CD14-positive monocyte (primary cell): ENCODE measurements around the gene ARHGAP32. TPM values are rescaled to one million over a fixed set of nuclear protein-coding genes. Genes with fewer than 3 reads are reported as not detected.

ENCODE experiments used
- DNase-seq, 3 donors: peaks; one replicate each; pipeline ENCODE4 v3.0.0-alpha.2; 2011 to 2022
- H2AFZ ChIP-seq: 2 replicates; pipeline ENCODE4 v1.6.0; 2012; ENCODE audit warnings: mild to moderate bottlenecking, low read depth, low read length, inconsistent platforms; ENCODE audit not compliant: insufficient read depth, poor library complexity, severe bottlenecking
- H3K27ac ChIP-seq, 2 donors: 1 replicate in 1 of 2; 2 replicates in 1 of 2; pipeline ENCODE4 v1.5.1; 2012 to 2013; ENCODE audit warnings: low read length in 2 of 2, control low read depth in 1 of 2, inconsistent platforms in 1 of 2, low read depth in 1 of 2, mild to moderate bottlenecking in 1 of 2
- H3K27me3 ChIP-seq, 2 donors: one replicate each; pipeline versions ENCODE4 v1.6.0 to v1.6.1; 2011 to 2013; ENCODE audit warnings: low read length in 2 of 2; ENCODE audit not compliant: control insufficient read depth in 2 of 2, insufficient read depth in 2 of 2
- H3K36me3 ChIP-seq, 2 donors: replicated peaks in 1 of 2; 1 replicate in 1 of 2; 2 replicates in 1 of 2; pipeline versions ENCODE4 v1.5.1 to v1.6.1; 2012 to 2013; ENCODE audit warnings: low read length in 2 of 2, control low read depth in 1 of 2, inconsistent platforms in 1 of 2, mild to moderate bottlenecking in 1 of 2; ENCODE audit not compliant: insufficient read depth in 2 of 2, control insufficient read depth in 1 of 2
- H3K4me1 ChIP-seq, 2 donors: 1 replicate in 1 of 2; 2 replicates in 1 of 2; pipeline versions ENCODE4 v1.5.1 to v1.6.1; 2012 to 2013; ENCODE audit warnings: low read length in 2 of 2, control low read depth in 1 of 2, inconsistent platforms in 1 of 2, mild to moderate bottlenecking in 1 of 2, moderate library complexity in 1 of 2; ENCODE audit not compliant: insufficient read depth in 2 of 2, control insufficient read depth in 1 of 2
- H3K4me2 ChIP-seq: replicated peaks from 2 replicates; pipeline ENCODE3; 2012; ENCODE audit warnings: low read length, moderate library complexity, mild to moderate bottlenecking; ENCODE audit not compliant: poor library complexity, severe bottlenecking; ENCODE audit errors: extremely low read depth
- H3K4me3 ChIP-seq, 3 experiments: fragments of 200-600 bp in 1 of 3; sonication (generic) in 1 of 3; replicated peaks in 1 of 3; 1 replicate in 2 of 3; 2 replicates in 1 of 3; pipeline ENCODE4 v1.5.1; 2011 to 2013; ENCODE audit warnings: low read length in 3 of 3, mild to moderate bottlenecking in 3 of 3, control low read depth in 2 of 3, low read depth in 2 of 3, inconsistent platforms in 1 of 3, moderate library complexity in 1 of 3
- H3K79me2 ChIP-seq: 2 replicates; pipeline ENCODE4 v1.6.0; 2012; ENCODE audit warnings: mild to moderate bottlenecking, control low read depth, inconsistent platforms, low read length, moderate library complexity; ENCODE audit not compliant: insufficient read depth
- H3K9ac ChIP-seq: 2 replicates; pipeline ENCODE4 v1.6.0; 2017; ENCODE audit warnings: low read length, mild to moderate bottlenecking; ENCODE audit not compliant: insufficient read depth, poor library complexity, severe bottlenecking
- H3K9me3 ChIP-seq, 2 donors: replicated peaks in 1 of 2; 1 replicate in 1 of 2; 2 replicates in 1 of 2; pipeline versions ENCODE4 v1.5.1 to v1.6.1; 2012 to 2013; ENCODE audit warnings: low read length in 2 of 2, control low read depth in 1 of 2; ENCODE audit not compliant: control insufficient read depth in 1 of 2, insufficient read depth in 1 of 2
- H4K20me1 ChIP-seq: 2 replicates; pipeline ENCODE4 v1.6.0; 2012; ENCODE audit warnings: mild to moderate bottlenecking, low read length, control low read depth, moderate library complexity; ENCODE audit not compliant: insufficient read depth
- H3K27ac Mint-ChIP-seq, 7 donors: one replicate each; pipeline ENCODE4 v1.8.0; 2020; ENCODE audit warnings: mild to moderate bottlenecking in 7 of 7, mixed read lengths in 7 of 7, moderate library complexity in 6 of 7, inconsistent platforms in 2 of 7
- H3K27me3 Mint-ChIP-seq, 3 donors: one replicate each; pipeline ENCODE4 v1.8.0; 2021 to 2022; ENCODE audit warnings: low read depth in 3 of 3, mild to moderate bottlenecking in 3 of 3, mixed read lengths in 3 of 3, moderate library complexity in 3 of 3, inconsistent platforms in 1 of 3
- H3K36me3 Mint-ChIP-seq, 2 donors: one replicate each; pipeline ENCODE4 v1.8.0; 2020; ENCODE audit warnings: mixed read lengths in 2 of 2, inconsistent platforms in 1 of 2, mild to moderate bottlenecking in 1 of 2
- H3K4me1 Mint-ChIP-seq: one replicate; pipeline ENCODE4 v1.8.0; 2020; ENCODE audit warnings: mild to moderate bottlenecking, mixed read lengths
- H3K4me3 Mint-ChIP-seq, 2 donors: one replicate each; pipeline ENCODE4 v1.8.0; 2020; ENCODE audit warnings: mild to moderate bottlenecking in 2 of 2, mixed read lengths in 2 of 2, moderate library complexity in 1 of 2
- H3K9me3 Mint-ChIP-seq, 7 donors: one replicate each; pipeline ENCODE4 v1.8.0; 2020 to 2022; ENCODE audit warnings: mixed read lengths in 7 of 7, mild to moderate bottlenecking in 6 of 7, moderate library complexity in 6 of 7, inconsistent platforms in 2 of 7
- WGBS: methylation state at CpG from one replicate; pipeline ENCODE4 v1.1.5; 2013; ENCODE audit warnings: missing lambda C conversion rate; ENCODE audit not compliant: insufficient coverage; 5-methylcytosine and 5-hydroxymethylcytosine counted together
- intact Hi-C, 2 donors: fragments of 100-400 bp; cut with micrococcal nuclease; formaldehyde crosslinking; loops; one replicate each; pipeline versions ENCODE4 v1.15.0 to v1.15.1; 2023
- polyA plus RNA-seq, 3 donors: library from polyadenylated mRNA; depleted of rRNA in 1 of 3; unstranded in 2 of 3; stranded (reverse) in 1 of 3; fragments of 300-500 nt in 2 of 3; fragments of >200 nt in 1 of 3; fragmentation: Illumina TruSeq in 2 of 3; gene quantifications; 1 replicate in 2 of 3; 2 replicates in 1 of 3; pipeline ENCODE4 v1.2.3, GENCODE V29; 2012 to 2021
- TF ChIP-seq, protein P1 (sequence below): fragments of 200-600 bp; IDR thresholded peaks from one replicate; pipeline ENCODE4 v1.8.0; 2022; ENCODE audit warnings: antibody characterized with exemption, mild to moderate bottlenecking

ARHGAP32 gene
- polyA plus RNA-seq, 3 donors, result 0.13 to 3.4 (median 0.72) TPM

DNA sequence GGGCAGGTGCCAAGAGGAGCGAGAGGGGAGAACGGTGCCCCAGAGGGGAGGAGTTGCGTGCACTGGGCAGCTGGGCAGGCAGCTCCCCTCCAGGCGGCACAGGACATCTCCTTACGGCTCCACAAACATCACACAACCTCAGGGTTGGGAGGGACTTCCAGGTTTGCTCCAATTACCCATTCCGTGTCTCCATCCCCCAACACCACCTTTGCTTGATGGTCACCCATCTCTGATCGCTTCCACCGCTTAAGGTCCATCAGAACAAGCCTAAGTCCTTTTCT lies 235.0 kb downstream of the ARHGAP32 start:
- intact Hi-C loops, result loop anchor here (2.0 to 10.0 kb wide), 3 partner anchors 72 to 782 kb away; no protein-coding TSS in a partner anchor
- peaks cover 2% of the 10 kb centered on the region for H3K4me1 Mint-ChIP-seq
- DNase-seq, result no peak
- TF ChIP-seq, protein P1, sequence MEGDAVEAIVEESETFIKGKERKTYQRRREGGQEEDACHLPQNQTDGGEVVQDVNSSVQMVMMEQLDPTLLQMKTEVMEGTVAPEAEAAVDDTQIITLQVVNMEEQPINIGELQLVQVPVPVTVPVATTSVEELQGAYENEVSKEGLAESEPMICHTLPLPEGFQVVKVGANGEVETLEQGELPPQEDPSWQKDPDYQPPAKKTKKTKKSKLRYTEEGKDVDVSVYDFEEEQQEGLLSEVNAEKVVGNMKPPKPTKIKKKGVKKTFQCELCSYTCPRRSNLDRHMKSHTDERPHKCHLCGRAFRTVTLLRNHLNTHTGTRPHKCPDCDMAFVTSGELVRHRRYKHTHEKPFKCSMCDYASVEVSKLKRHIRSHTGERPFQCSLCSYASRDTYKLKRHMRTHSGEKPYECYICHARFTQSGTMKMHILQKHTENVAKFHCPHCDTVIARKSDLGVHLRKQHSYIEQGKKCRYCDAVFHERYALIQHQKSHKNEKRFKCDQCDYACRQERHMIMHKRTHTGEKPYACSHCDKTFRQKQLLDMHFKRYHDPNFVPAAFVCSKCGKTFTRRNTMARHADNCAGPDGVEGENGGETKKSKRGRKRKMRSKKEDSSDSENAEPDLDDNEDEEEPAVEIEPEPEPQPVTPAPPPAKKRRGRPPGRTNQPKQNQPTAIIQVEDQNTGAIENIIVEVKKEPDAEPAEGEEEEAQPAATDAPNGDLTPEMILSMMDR, result no peak
- Histone ChIP-seq H3K36me3 (no peaks in the 10 kb centered on the region), H3K79me2 (no peaks in the 10 kb centered on the region), H2AFZ (no peak overlapping the region), H3K27me3 (no peaks in the 10 kb centered on the region), H3K4me1 (no peaks in the 10 kb centered on the region), H4K20me1 (no peaks in the 10 kb centered on the region), H3K4me2 (no peak overlapping the region), H3K27ac (no peak overlapping the region), H3K4me3 (no peak overlapping the region), H3K9ac (no peak overlapping the region), H3K9me3 (no peaks in the 10 kb centered on the region)
- H3K4me3 Mint-ChIP-seq, result no peak overlapping the region
- WGBS, result 100% methylated on average over 4 of the region's 8 CpGs
- H3K27ac Mint-ChIP-seq, result no peak overlapping the region
- H3K9me3 Mint-ChIP-seq, result no peaks in the 10 kb centered on the region
- H3K27me3 Mint-ChIP-seq, result peaks cover 0 to 9% (median 7%) of the 10 kb centered on the region in 3 donors
- H3K36me3 Mint-ChIP-seq, result no peaks in the 10 kb centered on the region

DNA sequence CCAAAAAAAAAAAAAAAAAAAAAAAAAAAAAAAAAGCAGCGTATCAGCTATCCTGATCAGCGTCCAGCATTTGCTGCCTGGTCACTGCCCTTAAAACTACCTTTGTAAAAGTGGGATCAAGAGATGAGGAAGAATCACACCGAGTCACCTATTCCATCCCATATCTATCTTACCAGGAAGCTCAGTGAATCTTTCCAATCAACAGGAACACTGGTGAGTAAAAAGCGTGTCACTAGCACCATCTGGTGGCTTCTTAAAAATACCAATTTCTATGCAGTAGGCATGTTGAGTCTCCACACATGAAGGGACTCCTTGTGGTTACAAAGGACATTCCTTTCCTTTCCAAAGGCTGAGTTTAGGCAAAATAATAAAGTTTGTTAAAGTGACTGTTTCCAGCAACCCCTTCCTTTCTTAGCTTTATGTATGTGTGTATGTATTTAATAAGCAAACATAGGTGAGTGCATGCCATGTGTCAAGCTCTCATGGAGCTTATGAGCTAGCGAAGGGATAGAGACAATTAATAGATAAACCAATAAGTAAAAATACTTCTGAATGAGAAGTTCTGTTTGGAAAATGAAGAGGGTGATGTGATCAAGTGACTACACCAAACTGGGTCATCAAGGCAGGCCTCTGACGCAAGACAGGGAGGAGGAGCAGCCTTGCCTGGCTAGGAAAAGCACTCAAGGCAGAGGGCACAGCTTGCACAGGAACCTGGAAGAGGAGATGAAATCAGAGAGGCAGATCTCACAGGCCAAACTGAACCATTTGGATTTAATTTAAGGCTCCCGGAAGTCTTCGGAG lies 235.5 kb downstream of the ARHGAP32 start:
- no peaks in the 10 kb centered on the region for H3K36me3 Mint-ChIP-seq
- TF ChIP-seq, protein P1, result peak; percentile 83
- H3K27me3 Mint-ChIP-seq, result peaks cover 0 to 9% (median 7%) of the 10 kb centered on the region in 3 donors
- intact Hi-C loops, result loop anchor here (2.0 to 10.0 kb wide), 3 partner anchors 72 to 782 kb away; no protein-coding TSS in a partner anchor
- Histone ChIP-seq H3K79me2 (no peaks in the 10 kb centered on the region), H3K27me3 (no peaks in the 10 kb centered on the region), H2AFZ (no peak overlapping the region), H3K9me3 (no peaks in the 10 kb centered on the region), H3K27ac (no peak overlapping the region), H3K4me3 (no peak overlapping the region), H3K4me2 (no peak overlapping the region), H4K20me1 (no peaks in the 10 kb centered on the region), H3K9ac (no peak overlapping the region), H3K36me3 (no peaks in the 10 kb centered on the region), H3K4me1 (no peaks in the 10 kb centered on the region)
- H3K4me3 Mint-ChIP-seq, result no peak overlapping the region
- DNase-seq, result peak; percentile 21 to 72 (median 47)
- no peaks in the 10 kb centered on the region for H3K9me3 Mint-ChIP-seq
- 50% methylated on average over 2 of the region's 8 CpGs for WGBS
- peaks cover 2% of the 10 kb centered on the region for H3K4me1 Mint-ChIP-seq
- H3K27ac Mint-ChIP-seq, result no peak overlapping the region
